HG03060 (cell line): ENCODE results near the gene POU3F3.
A peak's percentile ranks its signal among the peaks of the same experiment; 100 is the strongest.

Experiments
- ATAC-seq: cut with Tn5 transposase; IDR thresholded peaks from one replicate; pipeline ENCODE4 v1.9.1; 2021; ENCODE audit warnings: low read depth, moderate number of reproducible peaks; ENCODE audit not compliant: unreplicated experiment

The POU3F3 gene

GRCh38 chr2:104872866-104873688, 19.2 kb downstream of the POU3F3 start:
- peak; percentile 73 for ATAC-seq

- ATAC-seq, result no peak
Measured at GRCh38 chr2:104873689-104874054, 19.8 kb downstream of the POU3F3 start.

- ATAC-seq, result no peak
Measured at GRCh38 chr2:104874230-104874629, 20.3 kb downstream of the POU3F3 start.

DNA sequence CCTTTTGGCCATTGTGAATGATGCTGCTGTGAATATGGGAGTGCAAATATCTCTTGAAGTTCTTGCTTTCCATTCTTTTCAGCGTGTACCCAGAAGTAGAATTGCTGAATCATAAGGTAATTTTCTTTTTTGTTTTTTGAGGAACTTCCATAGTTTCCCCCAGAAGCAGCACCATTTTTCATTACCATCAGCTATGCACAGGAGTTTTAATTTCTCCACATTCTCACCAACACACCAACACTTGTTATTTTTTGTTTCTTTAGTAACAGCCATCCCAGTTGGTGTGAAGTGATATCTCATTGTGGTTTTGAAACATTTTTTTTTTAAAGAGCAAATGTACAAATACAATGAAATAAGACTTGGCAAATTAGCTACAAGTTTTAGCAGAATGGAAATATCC, 21.3 kb downstream of the POU3F3 start:
- no peak for ATAC-seq

DNA sequence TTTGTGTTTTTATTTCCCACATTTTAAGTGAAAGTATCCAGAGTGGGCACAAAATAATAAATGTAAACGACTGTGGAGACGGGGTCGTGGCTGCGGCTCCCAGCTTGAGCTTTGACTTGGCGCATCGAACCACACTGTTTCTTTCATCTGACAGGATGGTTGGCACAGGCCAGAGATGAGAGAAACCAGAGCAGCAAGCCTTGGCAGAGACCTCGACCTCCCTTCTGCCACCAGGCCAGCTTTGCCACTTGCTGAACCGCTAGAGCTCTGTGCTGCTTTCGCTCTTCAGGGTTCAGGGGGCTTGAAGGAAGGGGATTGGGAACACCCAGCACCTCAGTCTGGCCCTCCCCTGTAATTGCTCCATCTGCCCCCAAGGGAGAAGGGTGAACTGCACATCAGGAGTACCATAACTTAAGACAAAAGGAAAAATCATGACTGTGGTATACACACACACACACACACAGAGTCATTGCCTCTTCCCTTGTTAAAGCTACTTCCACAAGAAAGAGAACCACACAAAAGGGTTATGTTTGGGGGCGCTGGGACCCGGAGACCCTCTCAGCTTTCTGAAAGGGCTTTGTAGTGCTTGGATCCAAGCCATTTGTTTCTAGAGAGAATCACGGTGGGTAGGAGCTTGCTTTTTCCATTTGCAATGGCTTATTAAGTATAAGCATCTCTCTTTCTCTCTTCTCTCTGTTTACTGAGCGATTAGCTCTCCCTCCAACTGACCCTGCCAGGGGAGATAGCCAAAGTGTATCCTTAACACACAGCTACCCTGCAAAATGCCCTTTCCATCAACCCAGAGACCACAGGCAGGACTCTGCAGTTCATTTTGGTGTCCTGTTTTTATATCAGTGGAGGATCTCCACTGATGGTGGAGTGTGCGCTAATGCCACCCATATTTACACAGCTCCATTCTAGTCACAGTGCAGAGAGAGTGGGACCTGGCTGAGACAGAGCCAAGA, 23.0 kb downstream of the POU3F3 start:
- ATAC-seq, result no peak

DNA sequence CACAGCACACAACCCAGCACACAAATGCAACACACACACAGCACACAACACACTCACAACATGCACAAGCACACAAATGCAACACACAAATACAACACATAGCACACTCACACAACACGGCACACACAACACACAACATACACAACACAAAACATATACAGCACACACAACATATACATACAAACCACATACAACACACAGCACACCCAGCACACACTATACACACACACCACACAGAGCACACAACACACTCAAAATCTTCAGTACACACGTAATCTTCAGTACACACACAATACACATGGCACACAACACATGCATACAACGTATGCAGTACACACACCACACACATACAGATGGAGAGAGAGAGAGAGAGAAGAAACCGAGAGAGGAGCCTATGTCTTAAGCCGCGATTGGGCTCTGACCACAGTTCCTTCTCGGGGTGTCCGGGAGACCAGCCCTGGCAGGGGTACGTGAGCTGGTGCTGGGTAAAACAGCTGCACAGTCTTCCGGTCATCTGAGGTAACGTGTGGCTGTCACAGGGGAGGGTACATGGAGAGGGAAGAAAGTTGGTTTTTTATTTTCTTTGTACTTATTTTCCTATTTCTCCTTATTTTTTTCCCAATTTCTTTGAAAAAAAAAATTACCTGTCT, 25.1 kb downstream of the POU3F3 start:
- ATAC-seq, result no peak

GRCh38 chr2:104880076-104880475, 26.2 kb downstream of the POU3F3 start:
- no peak for ATAC-seq

- ATAC-seq, result no peak
Measured at GRCh38 chr2:104883357-104883756, 29.4 kb downstream of the POU3F3 start.

DNA sequence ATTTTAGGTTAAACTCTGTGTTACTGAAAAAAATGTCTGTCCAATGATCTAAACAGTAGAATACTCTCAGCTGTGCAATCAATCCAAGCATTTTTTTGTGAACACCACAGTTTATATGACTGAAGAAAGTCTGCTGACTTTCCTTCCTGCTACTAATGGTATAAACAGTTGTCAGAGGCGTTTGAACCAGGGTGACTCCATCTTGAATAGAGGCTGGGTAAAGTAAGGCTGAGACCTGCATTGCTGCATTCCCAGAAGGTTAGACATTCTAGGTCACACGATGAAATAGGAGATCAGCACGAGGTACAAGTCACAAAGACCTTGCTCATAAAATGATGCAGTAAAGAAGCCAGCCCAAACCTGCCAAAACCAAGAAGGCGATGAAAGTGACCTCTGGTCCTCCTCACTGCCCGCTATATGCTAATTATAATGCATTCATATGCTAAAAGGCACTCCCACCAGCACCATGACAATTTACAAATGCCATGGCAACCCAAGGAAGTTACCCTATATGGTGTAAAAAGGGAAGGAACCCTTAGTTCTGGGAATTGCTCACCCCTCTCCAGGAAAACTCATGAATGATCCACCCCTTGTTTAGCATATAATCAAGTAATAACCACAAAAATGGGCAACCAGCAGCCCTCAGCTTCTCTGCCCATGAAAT, 31.3 kb downstream of the POU3F3 start:
- no peak for ATAC-seq

GRCh38 chr2:104887676-104888075, 33.8 kb downstream of the POU3F3 start:
- ATAC-seq, result no peak

GRCh38 chr2:104888489-104889258, 34.8 kb downstream of the POU3F3 start:
- no peak for ATAC-seq

DNA sequence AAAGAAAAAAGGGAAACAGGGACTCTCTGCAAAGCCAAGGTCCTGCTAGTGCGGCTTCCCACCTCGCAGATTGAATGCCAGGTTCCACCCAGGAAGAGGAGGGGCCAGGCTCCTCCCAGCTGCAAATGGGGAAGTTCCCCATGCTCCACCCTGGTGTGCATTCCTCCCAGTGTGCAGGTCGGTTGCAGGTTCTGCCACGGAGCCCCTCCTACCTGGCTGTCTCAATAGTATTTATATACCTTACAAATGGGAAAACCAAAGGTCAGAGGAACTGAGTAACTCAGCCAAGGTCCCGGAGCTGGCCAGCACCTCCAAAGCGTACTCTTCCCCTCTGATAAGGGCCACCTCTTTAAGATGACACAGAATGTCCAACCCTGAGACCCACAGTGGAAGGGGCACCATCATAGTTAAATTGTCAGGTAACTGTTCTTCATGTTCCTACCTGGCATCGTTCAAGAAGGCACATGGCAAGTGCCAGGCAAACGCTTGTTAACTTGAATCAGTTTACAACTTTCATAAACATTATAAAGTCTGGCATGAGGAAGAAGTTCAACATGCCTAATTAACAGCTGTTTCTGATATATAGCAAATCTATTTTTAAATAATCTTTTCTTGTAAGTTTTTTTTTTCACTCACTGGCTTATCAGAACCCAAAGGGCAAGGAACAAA, 35.5 kb downstream of the POU3F3 start:
- ATAC-seq, result no peak

DNA sequence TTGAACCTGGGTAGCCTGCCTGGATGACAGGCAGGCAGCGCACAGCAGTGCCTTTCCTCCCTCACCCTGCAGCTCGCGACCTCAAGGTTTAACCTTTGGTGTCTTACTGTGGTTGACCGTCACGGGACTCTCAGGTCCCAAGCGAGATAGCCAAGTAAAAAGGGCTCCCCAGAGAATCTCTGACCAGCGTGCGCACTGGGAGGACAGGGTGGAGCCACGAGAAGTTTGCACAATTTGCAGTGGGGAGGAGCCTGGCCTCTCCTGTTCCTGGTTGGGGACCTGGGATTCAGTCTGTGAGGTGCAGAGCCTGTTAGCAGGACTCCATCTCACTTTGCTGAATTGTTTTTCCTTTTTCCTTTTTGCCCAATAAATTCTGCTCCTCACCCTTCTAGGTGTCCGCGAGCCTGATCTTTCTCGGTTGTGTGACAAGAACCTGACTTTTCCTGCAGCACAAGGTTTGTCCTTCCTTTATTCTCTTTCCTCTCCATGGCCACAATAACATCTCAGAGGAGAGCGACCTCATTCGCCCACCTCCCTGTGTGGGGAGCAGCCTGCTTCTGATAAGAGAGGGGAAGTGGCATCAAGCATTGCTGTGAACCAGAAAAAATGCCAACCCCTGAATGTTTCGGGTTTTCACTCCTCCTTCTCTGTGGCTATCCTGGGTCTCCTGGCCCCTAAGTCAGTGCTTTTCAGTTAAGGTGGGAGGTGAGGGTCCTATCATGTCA, 36.2 kb downstream of the POU3F3 start:
- no peak for ATAC-seq

DNA sequence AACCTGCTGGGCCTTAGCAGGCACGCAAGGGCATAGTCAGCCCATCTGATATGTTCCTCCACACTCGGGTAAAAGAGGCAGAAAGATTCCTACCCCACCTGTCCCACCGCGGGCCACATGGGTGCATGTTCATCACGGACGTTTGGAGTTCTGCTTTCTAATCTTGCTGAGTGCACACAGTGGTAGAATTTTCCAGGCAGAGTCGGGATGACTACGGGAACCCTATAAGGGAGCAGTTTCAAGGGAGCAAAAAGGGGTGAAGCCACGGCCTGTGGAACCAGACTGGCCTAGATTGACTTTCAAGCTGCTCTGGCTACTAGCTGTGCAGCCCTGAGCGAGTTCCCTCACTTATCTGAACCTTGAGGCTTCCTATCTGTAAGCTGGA, 36.8 kb downstream of the POU3F3 start:
- no peak for ATAC-seq

- no peak for ATAC-seq
Measured at GRCh38 chr2:104891145-104891544, 37.2 kb downstream of the POU3F3 start.

DNA sequence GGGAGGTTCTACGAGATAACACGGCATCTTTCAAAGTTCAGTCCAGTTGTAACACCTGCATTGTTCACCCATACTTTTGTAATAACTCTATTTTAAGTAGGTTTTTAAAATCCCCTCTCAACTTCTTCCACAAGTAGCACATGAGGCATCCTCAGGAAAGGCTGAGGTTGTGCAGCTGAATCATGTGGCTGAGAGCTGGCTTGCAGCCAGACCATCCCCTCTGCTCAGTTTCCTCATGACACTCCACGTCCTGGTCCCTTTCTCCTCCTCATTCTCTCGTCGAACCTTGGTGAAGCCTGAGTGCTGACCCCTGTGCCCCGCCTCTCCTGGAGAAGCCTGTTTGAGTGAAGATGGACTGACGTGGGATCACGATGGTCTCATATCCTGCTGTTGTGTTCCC, 42.5 kb downstream of the POU3F3 start:
- ATAC-seq, result no peak

GRCh38 chr2:104897515-104898184, 43.7 kb downstream of the POU3F3 start:
- no peak for ATAC-seq

DNA sequence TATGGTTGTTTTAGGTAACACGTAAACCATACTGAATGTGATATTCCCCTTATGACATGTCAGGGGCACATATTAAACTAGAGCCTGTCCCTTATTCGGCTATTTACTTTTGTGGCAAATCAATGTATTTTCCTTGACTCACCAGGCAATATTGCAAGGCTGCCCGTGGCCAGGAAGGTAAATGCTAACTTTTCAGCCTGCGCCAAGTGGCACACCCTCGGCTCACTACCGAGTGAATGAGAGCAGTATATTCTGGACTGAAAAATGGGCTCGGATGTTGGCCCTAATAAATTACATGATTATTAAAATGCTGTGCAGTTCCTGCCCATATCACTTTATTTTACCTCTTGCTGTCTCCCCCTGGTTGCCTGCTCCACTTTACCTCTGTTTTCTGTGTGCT, 46.7 kb downstream of the POU3F3 start:
- no peak for ATAC-seq
